ENCODE measurements around the gene OSBPL2.

Gene OSBPL2

DNA sequence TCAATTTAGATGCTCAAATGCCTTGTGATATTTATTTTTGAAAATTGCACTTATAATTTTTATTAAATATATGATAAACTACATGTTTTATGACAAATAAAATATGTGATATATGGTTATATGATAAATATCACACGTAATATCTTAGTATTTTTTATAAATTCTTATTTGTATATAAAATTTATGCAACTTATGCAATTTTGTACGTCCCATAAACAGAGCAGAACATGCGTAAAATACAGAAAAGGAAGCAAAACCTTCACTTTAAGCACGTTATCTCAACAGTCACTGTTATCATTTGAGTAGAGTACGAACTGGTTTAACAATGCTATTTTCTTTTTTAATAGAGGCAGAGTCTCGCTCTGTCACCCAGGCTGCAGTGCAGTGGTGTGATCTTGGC is 48.8 kb downstream of the OSBPL2 start:
- DNase-seq, result no peak

DNA sequence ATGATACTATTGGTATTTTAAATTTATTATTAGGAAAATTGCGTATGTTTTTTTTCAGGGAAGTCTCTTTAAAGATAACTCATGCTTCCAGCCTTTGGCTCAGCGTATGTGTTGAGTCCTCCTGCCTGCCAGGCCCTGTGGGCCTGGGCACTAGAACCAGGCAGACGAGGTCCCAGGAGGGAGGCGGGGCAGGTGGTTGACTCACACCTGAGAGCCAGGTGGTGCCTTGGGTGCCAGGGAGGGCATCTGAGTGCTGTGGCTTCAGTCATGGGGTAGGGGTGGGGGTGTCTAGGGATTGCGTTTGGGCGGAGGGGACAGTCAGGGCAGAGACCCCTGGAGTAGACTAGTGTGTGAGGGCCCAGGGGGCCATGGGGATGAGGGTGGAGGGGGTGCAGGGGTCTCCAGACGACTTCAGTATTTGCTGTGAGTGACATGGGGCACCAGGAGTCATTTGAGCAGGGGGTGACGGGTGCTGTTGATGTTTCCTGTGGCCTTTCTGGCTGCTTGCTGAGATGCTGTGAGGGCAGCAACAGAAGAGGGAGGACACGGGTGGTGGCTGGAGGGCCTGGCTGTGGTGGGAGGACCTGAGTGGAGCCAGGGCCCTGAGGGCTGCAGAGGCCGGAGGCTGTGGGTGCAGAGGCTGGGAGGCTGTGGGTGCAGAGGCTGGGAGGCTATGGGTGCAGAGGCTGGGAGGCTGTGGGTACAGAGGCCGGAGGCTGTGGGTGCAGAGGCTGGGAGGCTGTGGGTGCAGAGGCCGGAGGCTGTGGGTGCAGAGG is 49.6 kb downstream of the OSBPL2 start:
- no peak for DNase-seq

DNA sequence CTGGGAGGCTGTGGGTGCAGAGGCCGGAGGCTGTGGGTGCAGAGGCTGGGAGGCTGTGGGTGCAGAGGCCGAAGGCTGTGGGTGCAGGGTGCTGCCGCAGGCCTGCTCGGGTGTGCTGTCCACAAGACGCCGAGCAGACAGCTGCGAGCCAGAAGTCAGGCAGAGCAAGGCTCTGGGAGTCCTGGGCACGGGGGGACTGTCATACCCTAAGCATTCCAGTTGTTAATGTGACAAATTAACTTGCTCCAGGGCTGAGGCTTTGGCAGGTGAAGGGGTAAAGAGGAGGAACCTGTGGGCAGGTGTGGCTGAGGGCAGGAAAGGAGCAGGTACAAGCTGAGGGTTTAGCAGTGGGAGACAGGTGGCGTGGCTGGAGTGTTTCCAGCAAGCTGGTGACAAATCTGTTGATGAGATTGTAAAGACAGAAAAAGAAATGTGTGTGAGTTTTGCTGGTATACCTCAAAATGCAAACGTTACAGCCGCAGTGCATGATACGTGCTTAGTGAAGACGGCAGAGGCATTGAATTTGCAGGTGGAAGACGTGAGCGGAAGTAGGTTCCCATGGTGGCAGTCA is 50.3 kb downstream of the OSBPL2 start:
- no peak for DNase-seq

DNA sequence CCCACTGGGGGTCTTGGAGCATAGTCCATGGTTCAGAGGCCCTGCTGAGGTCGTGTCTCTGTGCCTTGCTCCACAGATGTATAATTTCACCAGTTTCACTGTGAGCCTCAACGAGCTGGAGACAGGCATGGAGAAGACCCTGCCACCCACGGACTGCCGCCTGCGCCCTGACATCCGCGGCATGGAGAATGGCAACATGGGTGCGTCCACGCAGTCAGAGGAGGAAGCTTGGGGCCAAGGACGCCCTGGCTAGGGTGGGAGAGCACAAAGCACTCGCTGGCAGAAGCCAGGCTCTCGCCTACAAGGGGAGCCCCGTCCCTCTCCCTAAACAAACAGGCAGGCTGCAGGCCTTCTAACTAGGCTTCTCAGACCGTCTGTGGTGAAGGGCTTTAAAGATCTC is 50.8 kb downstream of the OSBPL2 start:
- DNase-seq, result no peak

DNA sequence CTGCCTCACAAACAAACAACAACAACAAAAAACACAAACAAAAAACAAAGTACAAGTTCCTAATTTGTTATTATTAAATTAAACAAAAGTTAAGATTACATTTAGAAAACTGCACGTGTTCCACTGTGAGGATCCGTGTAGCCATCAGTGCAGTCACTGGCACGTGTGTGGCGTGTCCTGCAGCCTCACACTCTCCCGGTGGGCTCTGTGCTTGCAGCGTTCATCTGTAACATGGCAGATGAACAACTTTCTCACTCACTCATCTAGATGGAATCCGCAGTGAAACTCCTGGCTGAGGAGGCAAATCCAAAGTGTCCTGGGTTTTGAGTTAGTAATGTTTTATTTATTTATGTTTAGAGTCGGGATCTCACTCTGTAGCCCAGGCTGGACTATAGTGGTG is 51.6 kb downstream of the OSBPL2 start:
- no peak for DNase-seq

DNA sequence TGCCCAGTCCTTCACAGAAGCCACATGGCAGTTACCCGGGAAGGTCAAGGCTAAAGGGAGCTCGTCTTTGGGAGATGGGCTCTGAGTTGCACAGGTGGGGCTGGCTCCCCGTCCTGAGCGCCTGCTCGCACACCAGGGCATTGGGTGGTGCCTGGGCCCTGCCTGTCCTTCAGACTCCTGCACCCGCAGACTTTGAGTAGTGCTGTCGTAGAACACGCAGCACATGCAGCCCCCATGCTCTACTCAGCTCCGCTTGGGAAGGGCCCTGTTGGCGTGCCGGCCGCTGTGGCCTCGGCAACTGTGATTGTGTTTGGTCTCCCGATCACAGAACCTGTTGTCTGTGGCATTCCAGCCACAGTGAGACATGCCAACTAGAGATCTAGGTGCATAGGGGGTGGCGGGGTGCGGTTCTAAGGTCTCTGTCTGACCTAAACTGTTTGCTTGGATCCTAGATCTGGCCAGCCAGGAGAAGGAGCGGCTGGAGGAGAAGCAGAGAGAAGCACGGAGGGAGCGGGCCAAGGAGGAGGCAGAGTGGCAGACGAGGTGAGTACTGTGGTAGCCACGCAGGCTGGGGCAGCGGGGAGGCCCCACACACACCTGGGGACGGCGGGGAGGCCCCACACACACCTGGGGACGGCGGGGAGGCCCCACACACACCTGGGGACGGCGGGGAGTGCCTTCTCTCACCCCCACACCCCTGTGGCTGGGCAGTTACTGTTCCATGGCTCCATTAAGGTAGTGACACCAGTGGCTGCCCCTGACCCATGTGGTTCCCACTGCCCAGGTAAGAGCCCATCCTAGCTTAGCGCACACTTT is 53.1 kb downstream of the OSBPL2 start:
- DNase-seq, result no peak

DNA sequence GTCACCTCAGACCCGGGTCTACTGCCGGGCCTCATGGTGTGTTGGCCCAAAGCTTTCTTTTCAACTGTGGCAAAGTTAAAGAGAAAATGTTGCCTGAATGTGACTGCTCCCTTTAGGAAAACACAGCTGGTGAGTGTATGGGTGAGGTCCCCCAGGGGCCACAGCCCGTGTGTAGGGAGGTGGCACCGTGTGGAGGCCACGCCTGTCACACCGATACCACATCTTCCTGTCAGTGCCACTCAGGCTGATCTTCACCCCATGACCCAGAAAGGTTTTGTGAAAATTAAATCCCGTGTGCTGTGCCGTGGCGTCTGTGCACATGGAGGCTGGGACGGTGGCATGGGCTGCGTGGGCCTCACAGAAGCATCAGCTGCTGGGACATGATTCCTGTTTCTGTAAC is 53.8 kb downstream of the OSBPL2 start:
- no peak for DNase-seq

GRCh38 chr20:62293111-62293784 is 54.9 kb downstream of the OSBPL2 start:
- DNase-seq, result no peak

GRCh38 chr20:62293946-62294345 is 55.6 kb downstream of the OSBPL2 start:
- DNase-seq, result no peak

- no peak for DNase-seq
Measured at GRCh38 chr20:62294516-62294915, 56.2 kb downstream of the OSBPL2 start.

DNA sequence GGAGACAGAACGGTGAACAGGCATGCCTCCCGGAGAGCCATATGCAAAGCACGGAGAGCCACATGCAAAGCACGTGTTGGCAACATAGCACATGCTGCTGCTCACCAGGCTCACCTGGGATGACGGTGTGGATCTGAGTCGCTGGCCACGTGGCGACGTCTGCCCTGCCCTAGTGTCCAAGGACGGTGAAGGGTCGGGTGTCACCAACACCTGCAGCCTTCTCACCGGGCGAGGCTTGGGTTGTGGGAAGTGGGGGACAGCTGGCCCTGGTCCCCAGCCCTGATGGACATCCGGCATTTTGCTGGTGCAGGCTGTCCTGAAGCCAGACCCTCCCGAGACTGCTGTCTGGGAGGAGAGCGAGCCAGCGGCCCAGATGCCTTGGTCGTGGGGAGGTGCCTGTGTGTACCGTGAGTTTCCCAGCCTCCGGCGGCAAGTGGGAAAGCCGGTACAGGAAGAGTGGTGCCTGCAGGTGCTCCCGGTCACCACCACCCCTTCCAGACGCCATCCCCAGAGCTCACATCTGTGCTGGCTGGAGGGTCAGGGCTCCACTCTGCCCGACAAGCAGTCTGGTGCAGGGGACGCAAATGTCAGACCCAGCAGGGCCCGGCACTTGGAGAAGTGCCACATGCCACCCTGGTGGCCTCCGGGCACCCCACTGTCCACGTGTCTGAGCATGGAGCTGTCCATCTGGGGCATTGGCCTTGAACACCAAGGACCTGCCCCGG is 58.6 kb downstream of the OSBPL2 start:
- DNase-seq, result no peak

DNA sequence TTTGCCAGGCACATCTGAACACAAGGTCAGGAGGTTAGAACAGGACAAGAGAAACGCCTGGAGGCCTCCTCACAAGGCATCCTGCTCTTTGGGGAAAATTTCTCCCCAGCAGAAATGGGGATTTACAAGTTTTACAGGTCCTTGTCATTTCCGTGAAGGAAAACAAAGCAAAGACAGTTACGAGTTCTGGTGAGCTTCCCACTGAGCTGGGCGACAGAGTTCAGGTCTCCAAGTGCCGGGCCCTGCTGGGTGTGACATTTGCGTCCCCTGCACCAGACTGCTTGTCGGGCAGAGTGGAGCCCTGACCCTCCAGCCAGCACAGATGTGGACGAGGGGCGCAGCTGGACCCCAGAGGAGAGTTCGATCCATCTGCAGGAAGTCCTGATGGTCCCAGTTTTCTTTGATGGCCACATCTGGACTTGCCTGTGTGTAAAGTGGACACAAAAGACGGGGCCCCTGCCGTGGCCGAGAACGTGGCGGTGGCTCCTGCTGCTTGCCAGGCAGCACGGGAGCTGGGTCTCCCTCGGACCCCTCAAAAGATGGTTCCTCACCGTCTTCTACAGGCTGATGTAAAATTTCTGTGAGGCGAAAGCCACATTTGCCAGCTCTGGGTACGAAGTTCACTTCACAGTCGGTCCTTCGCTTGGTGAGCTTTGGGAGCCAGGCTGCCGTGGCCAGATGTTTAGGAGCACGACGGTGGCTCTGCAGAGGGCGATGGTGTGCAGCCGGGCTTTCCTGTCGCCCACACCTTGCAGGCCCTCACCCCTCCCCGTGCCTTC is 59.3 kb downstream of the OSBPL2 start:
- DNase-seq, result no peak

GRCh38 chr20:62298577-62299249 is 60.4 kb downstream of the OSBPL2 start:
- no peak for DNase-seq

DNA sequence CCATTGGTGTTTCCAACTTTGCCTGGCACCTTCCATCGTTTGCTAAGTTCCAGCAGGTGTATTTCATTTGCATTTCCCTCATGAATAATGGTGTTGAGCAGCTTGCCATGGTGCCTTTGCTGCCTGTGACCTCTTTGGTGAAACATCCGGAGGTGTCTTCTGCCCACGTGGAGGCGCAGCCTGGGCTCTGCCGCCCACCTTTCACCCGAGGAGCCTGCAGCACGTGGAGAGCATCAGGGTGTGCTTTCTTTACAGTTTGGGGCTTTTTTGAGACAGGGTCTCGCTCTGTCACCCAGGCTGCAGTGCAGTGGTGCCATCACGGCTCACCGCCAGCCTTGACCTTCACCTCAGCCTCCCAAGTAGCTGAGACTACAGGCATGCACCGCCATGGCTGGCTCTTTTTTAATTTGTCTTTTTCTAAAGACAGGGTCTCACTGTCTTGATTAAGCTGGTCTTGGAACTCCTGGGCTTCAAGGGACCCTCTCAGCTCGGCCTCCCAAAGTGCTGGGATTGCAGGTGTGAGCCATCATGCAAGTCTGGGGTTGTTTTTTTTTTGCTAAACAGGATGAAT is 61.4 kb downstream of the OSBPL2 start:
- no peak for DNase-seq

GRCh38 chr20:62300319-62300718 is 62.0 kb downstream of the OSBPL2 start:
- no peak for DNase-seq

DNA sequence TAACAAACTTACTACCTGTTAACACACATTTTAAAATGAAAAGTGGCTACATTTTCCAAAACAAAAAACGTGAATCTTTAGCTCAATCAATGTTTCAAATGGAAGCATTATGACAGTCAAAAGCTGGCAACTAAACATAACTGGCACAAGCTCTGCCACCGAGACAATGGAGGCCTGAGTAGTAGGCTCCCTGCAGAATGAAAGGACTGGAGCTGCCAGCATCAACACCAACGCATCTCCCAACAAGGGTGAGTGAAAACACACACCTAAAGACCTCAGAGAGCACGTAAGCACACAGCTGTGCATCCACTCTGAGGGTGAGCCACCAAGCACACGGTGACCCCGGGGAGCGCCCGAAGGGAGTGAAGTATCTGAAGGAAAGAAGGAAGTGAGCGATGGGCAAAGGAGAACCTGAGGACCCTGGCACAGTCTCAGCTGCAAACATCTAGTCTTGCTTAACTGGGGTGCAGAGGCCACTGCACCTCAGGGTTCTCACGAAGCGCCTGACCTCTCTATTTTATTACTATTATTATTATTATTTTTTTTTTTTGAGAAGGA is 62.9 kb downstream of the OSBPL2 start:
- DNase-seq, result no peak

DNA sequence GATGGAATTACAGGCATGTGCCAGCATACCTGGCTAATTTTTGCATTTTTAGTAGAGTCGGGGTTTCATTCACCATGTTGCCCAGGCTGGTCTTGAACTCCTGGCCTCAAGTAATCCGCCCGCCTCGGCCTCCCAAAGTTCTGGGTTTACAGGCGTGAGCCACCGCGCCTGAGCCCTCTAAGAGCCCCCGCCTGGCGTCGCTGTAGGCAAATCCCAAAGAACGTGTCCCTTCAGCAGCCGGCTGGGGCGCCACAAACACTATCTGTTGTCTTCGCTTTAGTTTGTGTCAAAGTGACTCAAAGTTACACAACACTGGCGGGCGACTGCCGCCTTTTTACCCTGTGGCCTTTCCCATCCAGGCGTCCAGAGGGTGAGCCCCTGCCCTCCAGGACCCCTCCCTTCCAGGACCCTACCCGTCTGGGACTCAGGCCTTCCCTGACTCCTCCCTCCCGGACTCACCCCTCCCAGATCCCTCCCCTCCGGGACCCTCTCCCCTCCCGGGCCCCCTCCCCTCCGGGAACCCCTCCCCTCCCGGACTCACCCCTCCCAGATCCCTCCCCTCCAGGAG is 63.5 kb downstream of the OSBPL2 start:
- DNase-seq, result peak; percentile 93 to 96

- DNase-seq, result peak; percentile 83 to 86
Measured at GRCh38 chr20:62302341-62303061, 64.2 kb downstream of the OSBPL2 start, which contains the start of gene ADRM1. ADRM1 (plus strand) TSS chr20:62302997; CDS start chr20:62303569, 572 bp downstream.

DNA sequence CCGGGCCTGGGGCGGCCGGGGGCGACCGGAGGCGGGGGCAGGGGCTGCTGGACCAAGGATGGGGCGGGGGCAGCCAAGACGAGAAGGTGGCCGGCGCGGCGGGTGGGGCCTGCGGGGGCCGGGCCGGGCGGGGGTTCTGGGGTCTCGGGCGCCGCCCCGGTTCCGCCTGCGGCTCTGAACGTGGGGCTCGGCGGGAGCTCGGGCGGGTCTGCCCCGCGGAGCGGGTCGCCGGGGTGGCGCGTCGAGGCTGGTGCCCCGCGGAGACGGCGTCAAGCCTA is 64.7 kb downstream of the OSBPL2 start:
- no peak for DNase-seq

Data from AML-193 (cell line).